ENCODE measurements around the gene KRT6B.
"Not testable (repeated sequence)": the region's sequence is repeated elsewhere in the genome, so short reads cannot be mapped to it uniquely, and the experiment has no call there.

KRT6B gene

DNA sequence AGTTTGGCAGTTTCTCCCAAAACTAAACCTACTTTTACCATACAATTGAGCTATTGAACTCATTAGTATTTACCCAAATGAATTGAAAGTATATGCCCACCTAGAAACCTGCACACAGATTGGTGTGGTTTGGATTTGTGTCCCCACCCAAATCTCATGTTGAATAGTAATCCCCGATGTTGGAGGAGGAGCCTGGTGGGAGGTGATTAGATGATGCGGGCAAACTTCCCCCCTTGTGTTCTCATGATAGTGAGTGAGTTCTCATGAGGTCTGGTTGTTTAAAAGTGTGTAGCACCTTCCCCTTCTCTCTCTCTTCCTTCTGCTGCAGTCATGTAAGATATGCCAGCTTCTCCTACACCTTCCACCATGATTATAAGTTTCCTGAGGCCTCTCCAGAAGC lies 25.7 kb upstream of the KRT6B start:
- DNase-seq (ENCODE audit: low read depth, low spot score): no peak
- H3K4me3 ChIP-seq (ENCODE audit: low read length): no peak overlapping the region

DNA sequence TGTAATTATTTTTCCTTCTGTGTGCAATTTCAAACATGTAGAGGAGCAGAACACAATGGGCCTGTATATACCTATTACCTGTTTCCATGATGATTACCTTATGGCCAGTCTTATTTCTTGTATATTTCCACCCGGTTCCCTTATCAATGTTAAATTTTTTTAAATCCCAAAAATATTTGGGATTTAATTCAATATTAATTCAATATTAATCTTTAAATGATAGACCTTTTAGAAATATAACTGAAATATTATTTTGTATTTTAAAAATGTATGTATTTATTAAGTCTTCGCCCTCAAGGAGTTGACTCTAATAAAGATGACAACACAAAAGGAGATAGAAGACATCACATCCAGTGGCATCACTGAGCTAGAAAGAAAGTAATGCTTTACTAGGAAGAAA lies 22.3 kb upstream of the KRT6B start:
- DNase-seq (ENCODE audit: low read depth, low spot score): no peak
- no peak overlapping the region for H3K4me3 ChIP-seq (ENCODE audit: low read length)

DNA sequence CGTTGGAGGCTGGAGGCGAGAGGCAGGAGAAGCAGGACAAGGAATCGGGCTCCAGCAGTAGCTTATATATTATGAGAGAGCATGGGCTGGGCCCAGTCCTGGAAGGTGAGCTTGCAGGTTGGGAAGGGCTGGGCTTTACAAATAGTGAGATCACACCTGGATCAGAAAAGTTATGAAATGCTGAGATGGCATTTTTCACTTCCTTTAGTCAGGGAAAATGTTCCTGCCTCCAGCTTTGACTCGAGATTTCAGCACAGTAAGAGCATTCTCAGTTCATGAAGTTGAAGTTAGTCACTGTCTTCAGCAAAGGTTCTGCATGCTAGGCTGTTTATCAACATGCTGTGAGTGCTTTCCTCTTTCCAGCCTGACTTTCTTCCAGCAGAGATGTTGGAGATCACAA lies 21.8 kb upstream of the KRT6B start, which contains the start of gene KRT6C:
KRT6C (minus strand) TSS at position 38 of the 400 bp plus-strand sequence. CDS start 68 bp downstream, outside the sequence.
- DNase-seq (ENCODE audit: low read depth, low spot score): no peak
- H3K4me3 ChIP-seq (ENCODE audit: low read length): no peak within 1 kb of the TSS

DNA sequence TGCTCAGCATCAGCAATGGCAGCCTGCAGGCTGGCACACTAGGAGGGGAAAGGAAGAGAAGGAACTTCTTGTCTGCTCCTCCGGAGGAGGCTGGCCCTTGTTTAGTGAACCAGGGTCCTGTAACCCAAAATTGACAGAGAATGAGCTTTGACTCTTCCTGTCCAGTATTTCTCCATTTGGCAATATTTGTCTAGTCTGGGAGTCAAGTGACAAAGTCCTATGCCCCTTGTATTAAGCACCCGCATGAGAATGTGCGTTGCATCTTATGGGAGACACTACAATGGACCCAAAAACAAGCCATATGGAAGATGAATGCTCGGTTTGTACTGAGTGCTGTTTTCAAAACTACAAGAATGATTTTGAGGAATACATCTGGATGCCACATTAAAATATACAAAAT lies 17.9 kb upstream of the KRT6B start:
- no peak for DNase-seq (ENCODE audit: low read depth, low spot score)

DNA sequence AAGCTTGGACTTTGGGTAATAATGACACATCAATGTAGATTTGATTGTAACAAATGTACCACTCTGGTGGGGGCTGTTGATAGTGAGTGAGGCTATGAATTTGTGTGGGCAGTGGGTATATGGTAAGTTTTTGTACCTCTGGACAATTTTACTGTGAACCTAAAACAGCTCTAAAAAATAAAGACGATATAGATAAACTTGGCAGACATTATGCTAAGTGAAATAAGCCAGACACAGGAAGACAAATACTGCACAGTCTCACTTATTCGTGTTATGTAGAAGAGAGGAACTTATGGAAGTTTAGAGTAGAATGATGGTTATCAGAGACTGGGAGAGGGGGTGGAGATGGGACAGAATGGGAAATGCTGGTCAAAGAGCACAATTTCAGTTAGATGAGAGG lies 13.0 kb upstream of the KRT6B start:
- H3K4me3 ChIP-seq (ENCODE audit: low read length): no peak overlapping the region
- no peak for DNase-seq (ENCODE audit: low read depth, low spot score)

More for the DNA sequence above, 17.9 kb upstream of the KRT6B start:
- H3K4me3 ChIP-seq (ENCODE audit: low read length): no peak overlapping the region

DNA sequence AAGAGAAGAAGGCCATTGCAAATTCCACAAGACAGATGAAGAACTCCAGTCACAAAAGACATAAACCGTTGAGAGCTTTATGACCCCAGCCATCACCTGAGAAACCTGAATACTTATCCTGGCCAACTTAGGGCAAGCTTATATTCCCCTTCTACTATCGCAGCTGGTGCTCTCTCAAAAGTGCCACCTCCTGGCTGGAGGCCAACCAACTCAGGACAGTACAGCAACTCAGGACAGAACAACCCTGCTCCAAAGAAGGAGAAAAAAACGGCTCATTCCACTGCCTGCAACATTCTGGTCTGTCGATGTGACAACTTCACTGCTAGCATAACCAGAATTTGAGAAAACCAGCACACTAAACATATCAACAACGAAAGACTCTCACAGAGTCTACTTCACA lies 9.7 kb upstream of the KRT6B start:
- no peak for DNase-seq (ENCODE audit: low read depth, low spot score)
- no peak overlapping the region for H3K4me3 ChIP-seq (ENCODE audit: low read length)

DNA sequence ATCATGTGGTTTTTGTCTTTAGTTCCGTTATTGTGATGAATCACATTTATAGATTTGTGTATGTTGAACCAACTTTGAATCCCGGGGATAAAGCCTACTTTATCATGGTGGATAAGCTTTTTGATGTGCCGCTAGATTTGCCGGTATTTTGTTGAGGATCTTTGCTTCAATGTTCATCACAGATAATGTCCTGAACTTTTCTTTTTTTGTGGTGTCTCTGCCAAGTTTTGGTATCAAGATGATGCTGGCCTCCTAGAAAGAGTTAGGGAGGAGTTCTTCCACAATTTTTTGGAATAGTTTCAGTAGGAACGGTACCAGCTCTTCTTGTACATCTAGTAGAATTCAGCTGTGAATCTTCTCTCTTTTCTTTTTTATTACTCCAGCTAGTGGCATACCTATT lies 6.9 kb upstream of the KRT6B start:
- no peak overlapping the region for H3K4me3 ChIP-seq (ENCODE audit: low read length)
- DNase-seq (ENCODE audit: low read depth, low spot score): no peak

DNA sequence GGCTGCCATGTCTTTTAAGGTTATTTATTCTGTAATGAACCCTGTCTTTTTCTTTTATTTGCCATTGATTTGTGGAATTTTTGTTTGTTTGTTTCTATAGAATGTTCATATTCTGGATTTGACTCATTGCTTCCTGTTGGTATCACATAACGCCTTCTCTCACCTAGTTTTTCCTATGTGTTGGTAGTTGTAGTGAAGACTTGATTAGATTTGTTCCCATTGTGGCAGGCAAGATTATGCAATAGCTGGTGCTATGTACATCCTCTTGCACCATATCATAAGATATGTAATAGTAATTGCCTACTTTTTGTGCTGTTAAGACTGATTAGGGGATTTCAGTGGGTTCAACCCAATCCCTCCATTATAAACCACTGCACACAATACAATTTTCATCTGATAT lies 3.9 kb upstream of the KRT6B start:
- no peak for DNase-seq (ENCODE audit: low read depth, low spot score)
- H3K4me3 ChIP-seq (ENCODE audit: low read length): no peak overlapping the region

DNA sequence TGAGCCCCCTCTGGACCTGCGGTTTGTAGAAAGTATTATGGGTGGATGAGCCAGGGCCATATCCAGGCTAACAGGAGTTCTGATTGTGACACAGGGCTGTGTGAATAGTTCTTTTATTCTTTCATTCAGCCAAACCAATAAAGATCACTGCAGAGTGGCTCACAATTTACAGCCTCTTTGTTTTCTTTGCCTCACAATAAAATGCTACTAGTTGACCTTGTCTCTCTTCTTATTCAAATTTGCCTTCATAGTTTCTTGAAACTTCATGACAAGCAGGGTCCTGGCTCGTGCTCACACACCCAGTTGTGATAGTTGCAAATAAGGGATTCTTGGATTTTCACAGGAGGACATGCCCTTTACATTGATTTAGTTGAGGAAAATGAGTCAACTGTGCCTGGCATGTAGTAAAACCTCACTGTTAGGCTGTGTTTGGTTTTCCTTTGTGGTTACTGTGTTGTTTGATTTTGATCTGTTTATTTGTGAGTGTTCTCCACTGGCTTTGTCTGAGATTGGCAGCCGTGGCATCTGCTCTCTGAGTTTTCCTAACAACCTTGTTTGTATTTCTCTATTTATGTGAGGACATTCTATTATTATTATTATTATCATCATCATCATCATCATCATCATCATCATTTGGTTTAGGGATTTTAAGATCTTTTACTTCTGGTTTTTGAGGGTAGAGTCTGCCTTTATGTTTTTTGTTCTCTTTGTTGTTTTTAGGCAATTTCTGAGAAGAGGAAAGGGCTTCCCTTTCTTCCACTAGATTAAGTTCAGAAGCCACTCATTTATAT lies 2.7 kb upstream of the KRT6B start:
- no peak overlapping the region for H3K4me3 ChIP-seq (ENCODE audit: low read length)
- no peak for DNase-seq (ENCODE audit: low read depth, low spot score)

DNA sequence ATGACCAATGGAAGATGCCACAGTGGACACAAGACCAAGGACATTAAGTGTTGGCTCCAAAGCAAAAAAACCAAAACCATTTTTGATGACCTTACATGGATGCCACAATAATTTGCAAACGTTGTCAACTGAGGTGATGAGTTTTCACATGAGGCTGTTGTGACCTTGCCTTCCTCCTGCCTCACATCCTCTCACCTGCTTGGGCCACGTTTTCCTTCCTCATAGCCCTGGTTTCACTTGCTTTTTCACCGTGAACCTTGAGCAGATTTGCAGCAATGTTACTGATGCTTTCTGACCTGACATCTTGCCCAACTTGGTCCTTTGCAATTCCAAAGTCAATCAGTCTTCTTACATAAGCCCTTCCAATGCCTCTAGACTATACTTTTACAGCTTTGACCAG lies 3.7 kb downstream of the KRT6B start:
- H3K4me3 ChIP-seq (ENCODE audit: low read length): no peak overlapping the region
- no peak for DNase-seq (ENCODE audit: low read depth, low spot score)

DNA sequence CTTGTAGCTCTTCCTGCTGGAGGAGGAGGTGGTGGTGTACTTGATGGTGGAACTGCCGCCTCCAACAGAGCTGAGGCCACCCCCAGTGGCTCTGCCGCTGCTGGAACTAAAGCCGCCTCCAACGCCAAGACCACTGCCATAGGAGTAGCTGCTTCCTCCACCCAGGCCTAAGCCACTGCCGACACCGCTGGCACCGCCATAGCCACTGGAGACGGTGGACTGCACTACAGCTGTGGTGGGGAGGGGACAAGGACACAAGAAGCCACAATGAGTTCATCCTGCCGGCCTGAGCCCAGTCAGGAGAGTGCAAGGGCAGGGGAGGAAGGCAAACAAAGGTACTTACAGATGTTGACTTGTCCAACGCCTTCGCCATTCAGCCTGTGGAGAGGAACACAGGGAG lies 4.8 kb downstream of the KRT6B start:
- H3K4me3 ChIP-seq (ENCODE audit: low read length); DNase-seq (ENCODE audit: low read depth, low spot score): not testable (repeated sequence)

DNA sequence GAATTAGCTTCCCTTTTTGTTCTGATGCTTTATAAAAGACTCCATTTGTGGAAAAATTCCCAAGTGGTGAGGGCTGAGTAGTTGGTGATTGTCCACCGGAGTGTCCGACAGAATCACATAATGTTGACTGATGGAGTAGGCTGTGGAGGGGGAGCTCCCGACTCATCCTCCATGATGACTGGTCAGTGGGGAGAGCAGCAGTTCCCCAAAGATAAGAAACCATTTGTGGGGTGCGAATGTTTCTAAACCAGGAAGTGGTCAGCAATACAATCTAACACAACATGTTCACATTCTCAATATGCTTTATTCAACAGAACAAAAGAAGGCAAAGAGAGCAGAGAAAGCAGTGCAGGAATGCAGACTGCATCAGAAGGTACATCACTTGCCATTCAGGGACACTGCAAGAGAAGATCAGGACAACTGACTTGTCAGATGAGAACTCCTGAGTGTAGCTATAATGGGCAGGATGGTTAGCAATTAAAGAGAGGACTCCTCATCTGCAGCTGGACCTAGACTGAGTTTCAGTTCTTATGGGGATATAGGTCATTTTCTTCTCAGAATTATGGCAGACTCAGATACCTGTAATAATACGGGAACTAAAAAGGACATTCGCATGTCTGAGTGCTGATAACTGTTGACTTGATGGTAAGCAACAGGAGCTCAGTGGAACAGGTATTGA lies 5.4 kb downstream of the KRT6B start:
- DNase-seq (ENCODE audit: low read depth, low spot score): no peak
- H3K4me3 ChIP-seq (ENCODE audit: low read length): no peak overlapping the region

DNA sequence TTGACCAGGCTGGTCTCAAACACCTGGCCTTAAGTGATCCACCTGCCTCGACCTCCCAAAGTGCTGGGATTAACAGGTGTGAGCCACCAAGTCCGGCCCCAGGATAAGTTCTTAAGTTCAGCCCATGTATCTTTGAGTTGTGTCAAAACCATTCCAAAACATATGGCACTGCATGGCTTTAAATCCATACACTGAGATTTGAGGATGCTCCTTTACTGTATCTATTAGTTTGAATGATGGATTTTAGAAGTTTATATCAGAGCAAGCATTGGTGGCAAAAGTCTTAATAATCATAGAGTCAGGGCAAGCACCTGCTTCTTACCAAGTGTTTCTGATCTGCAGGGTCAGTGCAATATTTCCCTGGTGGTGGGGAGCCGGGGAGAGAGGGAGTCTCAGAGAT lies 6.1 kb downstream of the KRT6B start:
- no peak overlapping the region for H3K4me3 ChIP-seq (ENCODE audit: low read length)
- no peak for DNase-seq (ENCODE audit: low read depth, low spot score)

DNA sequence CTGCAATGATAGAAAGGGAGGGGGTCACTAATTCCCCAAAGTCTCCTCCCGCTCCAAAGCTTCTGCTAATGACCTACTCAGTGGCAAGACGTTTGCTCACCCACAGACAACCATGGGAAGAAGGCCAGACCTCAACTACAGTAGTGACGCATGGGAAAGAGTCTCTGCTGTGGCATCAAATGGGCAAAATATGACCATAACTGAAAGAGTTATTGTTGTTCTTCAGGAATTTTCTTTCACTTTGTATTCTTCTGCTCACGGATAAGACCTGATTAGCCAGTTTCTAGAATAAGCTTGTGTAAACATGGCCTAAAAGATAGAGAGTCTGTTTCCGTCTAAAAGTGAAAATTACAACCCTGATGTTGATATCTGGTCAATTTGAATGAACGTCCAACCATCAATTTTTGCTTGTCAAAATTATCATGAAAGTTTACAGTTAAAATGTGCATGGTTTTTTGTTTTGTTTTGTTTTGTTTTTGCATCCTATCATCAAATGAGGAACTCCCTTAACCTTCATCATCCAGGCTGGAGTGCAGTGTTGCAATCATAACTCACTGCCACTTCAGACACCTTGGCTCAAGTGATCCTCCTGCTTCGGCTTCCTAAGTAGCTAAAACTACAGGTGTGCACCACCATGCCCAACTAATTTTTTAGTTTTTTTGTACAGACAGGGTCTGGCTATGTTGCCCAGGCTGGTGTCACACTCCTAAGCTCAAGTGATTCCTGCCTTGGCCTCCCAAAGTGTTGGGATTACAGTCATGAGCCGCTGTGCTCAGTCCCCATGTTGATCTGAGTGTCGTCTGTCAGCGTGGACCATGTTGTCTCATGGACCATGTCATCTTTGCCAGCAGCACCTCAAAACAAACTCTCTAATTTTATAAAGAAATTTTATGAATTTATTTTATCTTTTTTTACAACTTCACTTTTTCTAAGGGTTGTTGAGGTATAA lies 7.0 kb downstream of the KRT6B start:
- no peak overlapping the region for H3K4me3 ChIP-seq (ENCODE audit: low read length)

DNA sequence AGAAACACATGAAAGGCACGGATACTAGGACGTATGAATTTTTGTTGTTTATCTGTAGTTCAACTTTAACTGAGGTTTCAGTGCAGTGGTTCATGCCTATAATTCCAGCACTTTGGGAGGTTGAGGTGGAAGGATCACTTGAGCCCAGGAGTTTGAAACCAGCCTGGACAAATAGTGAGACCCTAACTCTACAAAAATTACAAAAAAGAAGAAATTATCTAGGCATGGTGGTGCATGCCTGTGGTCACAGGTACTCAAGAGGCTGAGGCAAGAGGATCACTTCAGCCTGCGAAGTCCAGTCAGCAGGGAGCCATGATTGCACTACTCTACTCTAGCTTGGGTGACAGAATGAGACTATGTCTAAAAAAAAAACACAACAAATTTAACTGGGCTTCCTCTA lies 8.0 kb downstream of the KRT6B start:
- H3K4me3 ChIP-seq (ENCODE audit: low read length): no peak overlapping the region
- no peak for DNase-seq (ENCODE audit: low read depth, low spot score)

More for the DNA sequence above, 7.0 kb downstream of the KRT6B start:
- DNase-seq (ENCODE audit: low read depth, low spot score): no peak

DNA sequence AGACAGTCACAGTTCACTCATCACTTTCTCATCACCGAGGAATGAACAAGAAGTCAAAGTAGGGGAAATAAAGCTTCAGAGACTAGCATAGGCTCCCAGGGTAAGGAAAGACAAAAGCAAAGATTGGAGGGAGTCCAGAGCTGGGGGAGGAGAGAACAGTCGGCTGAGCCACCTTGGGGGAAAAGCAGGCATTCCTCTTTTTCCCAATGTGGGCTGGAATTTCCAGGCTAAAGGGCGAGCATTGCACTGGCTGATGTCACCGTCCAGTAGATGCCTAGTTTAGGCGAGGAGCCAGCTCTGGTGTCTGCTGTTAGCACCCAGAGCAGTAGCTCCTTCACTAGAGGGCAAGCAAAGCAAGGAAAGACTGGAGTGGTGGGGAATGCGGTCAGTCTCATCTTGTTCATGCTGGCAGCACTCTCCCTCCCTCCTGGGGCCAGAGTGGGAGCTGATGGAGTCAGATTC lies 9.3 kb downstream of the KRT6B start:
- no peak overlapping the region for H3K4me3 ChIP-seq (ENCODE audit: low read length)
- DNase-seq (ENCODE audit: low read depth, low spot score): no peak

DNA sequence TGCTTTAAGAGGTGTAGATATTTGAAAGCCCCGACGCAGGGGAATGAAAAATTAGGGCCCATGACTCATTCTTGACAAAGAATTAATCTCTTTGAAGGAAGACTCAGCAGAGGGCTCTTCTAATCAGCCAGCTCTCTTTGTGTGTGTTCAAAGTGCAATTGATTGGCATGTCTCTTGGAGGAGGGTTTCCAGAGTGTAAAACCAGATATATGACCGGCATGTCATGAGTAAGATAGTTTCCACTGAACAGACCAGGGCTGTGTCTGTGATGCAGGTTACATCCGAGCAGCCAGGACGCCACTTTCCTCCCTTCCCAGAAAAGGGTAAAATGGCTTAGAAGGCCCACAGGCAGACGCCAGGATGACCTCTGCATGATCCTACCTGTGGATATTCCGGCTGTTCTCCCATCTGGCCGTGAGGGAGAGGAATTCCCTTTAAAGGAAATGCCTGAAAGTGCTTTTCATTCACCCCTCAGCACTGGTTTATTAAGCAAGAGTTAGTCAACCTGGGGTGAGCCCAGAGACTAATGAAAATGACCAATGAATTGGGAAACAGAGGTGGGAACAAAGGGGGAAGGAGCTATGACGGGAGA lies 10.5 kb downstream of the KRT6B start:
- no peak for DNase-seq (ENCODE audit: low read depth, low spot score)
- no peak overlapping the region for H3K4me3 ChIP-seq (ENCODE audit: low read length)

DNA sequence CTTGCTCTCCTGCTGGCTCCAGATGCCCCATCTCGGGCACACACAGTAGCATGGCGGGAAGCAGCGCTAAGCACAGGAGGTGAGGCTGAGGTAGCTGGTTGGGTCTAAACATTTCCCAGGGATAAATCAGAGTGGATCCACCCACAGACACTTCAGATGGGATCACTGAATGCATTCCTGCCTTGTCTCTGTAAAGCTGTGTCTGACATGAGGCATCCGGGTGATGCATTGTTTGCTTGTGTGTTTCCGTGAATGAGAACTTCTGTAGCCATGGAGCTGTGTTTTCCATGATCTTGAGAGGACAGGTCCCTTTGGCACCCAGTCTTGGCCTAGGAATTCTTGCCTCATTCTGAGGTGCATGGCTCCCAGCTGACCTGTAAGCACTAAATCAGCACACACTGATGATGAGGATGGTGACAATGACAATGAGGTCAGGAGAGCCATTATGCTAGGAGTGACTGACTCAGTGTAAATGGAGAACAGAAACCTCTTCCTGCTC lies 11.1 kb downstream of the KRT6B start:
- H3K4me3 ChIP-seq (ENCODE audit: low read length): no peak overlapping the region
- DNase-seq (ENCODE audit: low read depth, low spot score): no peak

DNA sequence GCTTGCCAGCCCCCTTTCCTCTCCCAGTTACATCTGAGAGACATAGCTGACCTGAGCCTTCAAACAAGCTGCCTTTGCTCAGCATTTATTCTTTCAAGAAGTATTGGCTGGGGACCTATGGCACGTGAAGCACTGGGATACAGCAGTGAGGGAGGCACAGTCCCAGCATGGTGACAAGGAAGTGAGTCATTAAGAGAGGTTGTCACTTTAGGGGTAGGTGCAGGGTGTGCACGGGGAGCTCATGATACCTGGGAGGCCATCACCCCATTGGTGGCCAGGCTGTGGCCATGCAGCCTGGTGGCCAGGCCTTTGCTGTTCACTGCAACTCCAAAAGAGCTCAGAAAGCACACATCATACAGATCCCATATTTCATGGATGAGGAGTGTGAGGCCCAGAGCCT lies 12.1 kb downstream of the KRT6B start:
- no peak for DNase-seq (ENCODE audit: low read depth, low spot score)
- H3K4me3 ChIP-seq (ENCODE audit: low read length): no peak overlapping the region

Measured in Jurkat, Clone E6-1 (cell line).